Adrenal gland (tissue), 5 donors: Measurements from ENCODE around the gene CDKN1A.

Source experiments
- CTCF ChIP-seq, 6 experiments: fragments of 450-650 bp in 4 of 6; fragments of 200-600 bp in 2 of 6; sonication (generic) in 1 of 6; IDR thresholded peaks; 1 replicate in 5 of 6; 2 replicates in 1 of 6; pipeline versions ENCODE4 v1.5.1 to v1.8.0; 2016 to 2021; ENCODE audit warnings: antibody characterized with exemption in 6 of 6, mild to moderate bottlenecking in 2 of 6, moderate library complexity in 1 of 6
- POLR2A ChIP-seq, 2 donors: fragments of 450-650 bp; IDR thresholded peaks; one replicate each; pipeline ENCODE4 v1.6.1; 2017; ENCODE audit warnings: antibody characterized with exemption in 2 of 2, mild to moderate bottlenecking in 2 of 2, moderate library complexity in 1 of 2
- donor health status: DM: no; HTN: no; CAD: no.

- TF ChIP-seq CTCF (IDR thresholded peaks at IDR 0.05) = no peak
- no peak for TF ChIP-seq POLR2A (IDR thresholded peaks at IDR 0.05)
These were observed 38.8 kb downstream of the CDKN1A start for GRCh38 chr6:36717231-36717825.
